ENCODE results near the gene C1orf174. TPM values are rescaled to one million over a fixed set of nuclear protein-coding genes. Genes with fewer than 3 reads are reported as not detected.

C1orf174 gene
- total and polyA plus RNA-seq, 2 of the 13 experiments (the other 11 are each of a cell fraction or from before 2014, with no cell fraction given), result 21.6 to 31.4 TPM

DNA sequence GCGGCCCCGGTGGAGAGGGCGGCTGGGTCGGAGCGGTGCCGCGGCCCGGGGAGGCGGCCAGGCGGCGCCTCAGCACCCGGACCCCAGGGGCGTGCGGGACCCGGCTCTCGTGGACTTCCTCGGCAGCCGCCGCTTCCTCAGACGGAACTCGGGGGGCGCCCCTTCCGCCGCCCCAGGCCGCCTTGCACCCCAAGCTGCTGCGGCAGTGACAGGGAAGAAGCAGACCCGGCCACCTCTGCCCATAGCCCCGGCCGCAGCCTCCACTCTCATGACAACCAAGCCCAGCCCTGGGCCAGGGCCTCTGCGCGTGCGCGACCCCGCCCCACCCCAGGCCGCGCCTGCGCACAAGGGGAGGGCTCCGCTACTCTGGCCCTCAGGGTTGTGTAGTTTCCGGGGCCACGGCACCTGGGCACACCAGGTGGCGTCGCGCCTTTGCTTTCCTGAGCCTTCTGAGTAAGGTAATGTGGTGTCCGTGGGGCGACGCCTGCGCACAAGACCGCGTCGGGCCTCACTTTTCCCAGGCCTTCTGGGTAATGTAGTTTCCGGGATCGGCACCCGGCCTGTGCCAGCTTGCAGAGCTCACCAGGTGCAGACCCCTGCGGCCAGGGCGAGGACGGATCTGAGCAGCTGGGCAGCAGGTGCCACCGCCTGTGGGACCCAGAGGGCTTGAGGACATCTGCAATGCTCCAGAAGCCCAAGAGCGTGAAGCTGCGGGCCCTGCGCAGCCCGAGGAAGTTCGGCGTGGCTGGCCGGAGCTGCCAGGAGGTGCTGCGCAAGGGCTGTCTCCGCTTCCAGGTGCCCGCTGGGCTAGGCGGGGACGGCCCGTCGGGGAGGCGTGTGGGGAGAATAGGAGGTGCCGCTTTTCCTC is 42.9 kb downstream of the C1orf174 start, which contains the start of the genes CEP104 and DFFB (continued):
- TF ChIP-seq ARNT2 (CRISPR knock-in tag; IDR thresholded peaks at IDR 0.05; ENCODE audit: low read depth) (0 out of 2 replicates have a peak, but pooled peaks have one; percentile 18), ZNF121 (CRISPR knock-in tag; IDR thresholded peaks at IDR 0.05) (peak; percentile 51; the same call in 1 of the 2 replicates), ELF3 (CRISPR knock-in tag; IDR thresholded peaks at IDR 0.05) (peak; percentile 93), SRSF1 (optimal IDR thresholded peaks at IDR 0.05; ENCODE audit: low read depth, low read length) (no peak), ZBTB25 (CRISPR knock-in tag; IDR thresholded peaks at IDR 0.05) (peak; percentile 83; the same call in 1 of the 2 replicates), NBN (conservative IDR thresholded peaks at IDR 0.05) (no peak), FOXC1 (CRISPR knock-in tag; IDR thresholded peaks at IDR 0.05; ENCODE audit: borderline replicate concordance) (no peak; the same call in 1 of the 2 replicates), ZKSCAN8 (CRISPR knock-in tag; IDR thresholded peaks at IDR 0.05; ENCODE audit: borderline replicate concordance) (peak; percentile 62; the same call in 1 of the 2 replicates), ZBTB1 (CRISPR knock-in tag; IDR thresholded peaks at IDR 0.05; ENCODE audit: borderline replicate concordance) (no peak), CREB3 (CRISPR knock-in tag; IDR thresholded peaks at IDR 0.05) (no peak), MBD4 (IDR thresholded peaks at IDR 0.05; ENCODE audit: borderline replicate concordance, low read length) (no peak), GPN1 (CRISPR knock-in tag; IDR thresholded peaks at IDR 0.05; ENCODE audit: borderline replicate concordance) (no peak), MIER3 (CRISPR knock-in tag; IDR thresholded peaks at IDR 0.05; ENCODE audit: borderline replicate concordance) (peak; percentile 39; the same call in 1 of the 2 replicates), RFXANK (CRISPR knock-in tag; IDR thresholded peaks at IDR 0.05) (no peak)
- TF ChIP-seq, protein P1, sequence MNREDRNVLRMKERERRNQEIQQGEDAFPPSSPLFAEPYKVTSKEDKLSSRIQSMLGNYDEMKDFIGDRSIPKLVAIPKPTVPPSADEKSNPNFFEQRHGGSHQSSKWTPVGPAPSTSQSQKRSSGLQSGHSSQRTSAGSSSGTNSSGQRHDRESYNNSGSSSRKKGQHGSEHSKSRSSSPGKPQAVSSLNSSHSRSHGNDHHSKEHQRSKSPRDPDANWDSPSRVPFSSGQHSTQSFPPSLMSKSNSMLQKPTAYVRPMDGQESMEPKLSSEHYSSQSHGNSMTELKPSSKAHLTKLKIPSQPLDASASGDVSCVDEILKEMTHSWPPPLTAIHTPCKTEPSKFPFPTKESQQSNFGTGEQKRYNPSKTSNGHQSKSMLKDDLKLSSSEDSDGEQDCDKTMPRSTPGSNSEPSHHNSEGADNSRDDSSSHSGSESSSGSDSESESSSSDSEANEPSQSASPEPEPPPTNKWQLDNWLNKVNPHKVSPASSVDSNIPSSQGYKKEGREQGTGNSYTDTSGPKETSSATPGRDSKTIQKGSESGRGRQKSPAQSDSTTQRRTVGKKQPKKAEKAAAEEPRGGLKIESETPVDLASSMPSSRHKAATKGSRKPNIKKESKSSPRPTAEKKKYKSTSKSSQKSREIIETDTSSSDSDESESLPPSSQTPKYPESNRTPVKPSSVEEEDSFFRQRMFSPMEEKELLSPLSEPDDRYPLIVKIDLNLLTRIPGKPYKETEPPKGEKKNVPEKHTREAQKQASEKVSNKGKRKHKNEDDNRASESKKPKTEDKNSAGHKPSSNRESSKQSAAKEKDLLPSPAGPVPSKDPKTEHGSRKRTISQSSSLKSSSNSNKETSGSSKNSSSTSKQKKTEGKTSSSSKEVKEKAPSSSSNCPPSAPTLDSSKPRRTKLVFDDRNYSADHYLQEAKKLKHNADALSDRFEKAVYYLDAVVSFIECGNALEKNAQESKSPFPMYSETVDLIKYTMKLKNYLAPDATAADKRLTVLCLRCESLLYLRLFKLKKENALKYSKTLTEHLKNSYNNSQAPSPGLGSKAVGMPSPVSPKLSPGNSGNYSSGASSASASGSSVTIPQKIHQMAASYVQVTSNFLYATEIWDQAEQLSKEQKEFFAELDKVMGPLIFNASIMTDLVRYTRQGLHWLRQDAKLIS (CRISPR knock-in tag; IDR thresholded peaks at IDR 0.05), result 0 out of 2 replicates have a peak, but pooled peaks have one; percentile 22
- TF ChIP-seq, protein P2, sequence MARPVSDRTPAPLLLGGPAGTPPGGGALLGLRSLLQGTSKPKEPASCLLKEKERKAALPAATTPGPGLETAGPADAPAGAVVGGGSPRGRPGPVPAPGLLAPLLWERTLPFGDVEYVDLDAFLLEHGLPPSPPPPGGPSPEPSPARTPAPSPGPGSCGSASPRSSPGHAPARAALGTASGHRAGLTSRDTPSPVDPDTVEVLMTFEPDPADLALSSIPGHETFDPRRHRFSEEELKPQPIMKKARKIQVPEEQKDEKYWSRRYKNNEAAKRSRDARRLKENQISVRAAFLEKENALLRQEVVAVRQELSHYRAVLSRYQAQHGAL (CRISPR knock-in tag; IDR thresholded peaks at IDR 0.05; ENCODE audit: not compliant biosample characterization), result no peak
- TF ChIP-seq, protein P3, sequence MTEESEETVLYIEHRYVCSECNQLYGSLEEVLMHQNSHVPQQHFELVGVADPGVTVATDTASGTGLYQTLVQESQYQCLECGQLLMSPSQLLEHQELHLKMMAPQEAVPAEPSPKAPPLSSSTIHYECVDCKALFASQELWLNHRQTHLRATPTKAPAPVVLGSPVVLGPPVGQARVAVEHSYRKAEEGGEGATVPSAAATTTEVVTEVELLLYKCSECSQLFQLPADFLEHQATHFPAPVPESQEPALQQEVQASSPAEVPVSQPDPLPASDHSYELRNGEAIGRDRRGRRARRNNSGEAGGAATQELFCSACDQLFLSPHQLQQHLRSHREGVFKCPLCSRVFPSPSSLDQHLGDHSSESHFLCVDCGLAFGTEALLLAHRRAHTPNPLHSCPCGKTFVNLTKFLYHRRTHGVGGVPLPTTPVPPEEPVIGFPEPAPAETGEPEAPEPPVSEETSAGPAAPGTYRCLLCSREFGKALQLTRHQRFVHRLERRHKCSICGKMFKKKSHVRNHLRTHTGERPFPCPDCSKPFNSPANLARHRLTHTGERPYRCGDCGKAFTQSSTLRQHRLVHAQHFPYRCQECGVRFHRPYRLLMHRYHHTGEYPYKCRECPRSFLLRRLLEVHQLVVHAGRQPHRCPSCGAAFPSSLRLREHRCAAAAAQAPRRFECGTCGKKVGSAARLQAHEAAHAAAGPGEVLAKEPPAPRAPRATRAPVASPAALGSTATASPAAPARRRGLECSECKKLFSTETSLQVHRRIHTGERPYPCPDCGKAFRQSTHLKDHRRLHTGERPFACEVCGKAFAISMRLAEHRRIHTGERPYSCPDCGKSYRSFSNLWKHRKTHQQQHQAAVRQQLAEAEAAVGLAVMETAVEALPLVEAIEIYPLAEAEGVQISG (CRISPR knock-in tag; IDR thresholded peaks at IDR 0.05), result peak; percentile 93
